K562 (cell line): ENCODE data around the gene EXOC4. TPM values are rescaled to one million over a fixed set of nuclear protein-coding genes. Genes with fewer than 3 reads are reported as not detected.
"Not testable (repeated sequence)": the region's sequence is repeated elsewhere in the genome, so short reads cannot be mapped to it uniquely, and the experiment has no call there.

Experiments used
- ATAC-seq: fragments of 200-7000 bp; cut with Tn5 transposase; 3 replicates; pipeline ENCODE4 v1.9.1; 2020; ENCODE audit warnings: moderate library complexity
- BruUV-seq: library from RNA; stranded (reverse); fragments of 400-500 nt; replicated peaks from 2 replicates; lab custom pipeline; 2021; lab: Mats Ljungman, UMichigan
- CTCF ChIA-PET: fragments of 300-600 bp; formaldehyde crosslinking; extraction: SDS; loops from one replicate; lab custom pipeline; 2021; ENCODE audit warnings: low intra/inter-chr PET ratio; lab: Yijun Ruan, JAX
- POLR2A ChIA-PET: fragments of 300-600, 350-650 bp; sonication (Branson Sonifier 250); formaldehyde crosslinking; extraction: SDS; loops from one replicate; lab custom pipeline; 2021; ENCODE audit warnings: antibody characterized with exemption, inconsistent platforms; lab: Yijun Ruan, JAX
- DNase-seq, 4 experiments: peaks; one replicate each; pipeline versions ENCODE4 v3.0.0 to v3.0.0-alpha.2; 2011 to 2018; ENCODE audit warnings: low spot score in 3 of 4, mixed read lengths in 3 of 4; ENCODE audit errors: extremely low read depth in 1 of 4
- FAIRE-seq: peaks from 2 replicates; lab custom pipeline; 2011; peaks lifted over from hg19 to GRCh38; lab: Jason Lieb, UNC
- H2AFZ ChIP-seq: 2 replicates; pipeline ENCODE4 v1.6.0; 2011; ENCODE audit warnings: low read depth, low read length, control low read depth, inconsistent platforms
- H3K27ac ChIP-seq: fragments of 200-600 bp; 3 replicates; pipeline ENCODE4 v1.8.0; 2011; ENCODE audit warnings: low read depth, mild to moderate bottlenecking, control low read depth, inconsistent platforms, low read length, moderate library complexity, mixed read lengths; ENCODE audit errors: extremely low read depth
- H3K27me3 ChIP-seq, 2 experiments: fragments of 300-600 bp in 1 of 2; 2 replicates in 1 of 2; 3 replicates in 1 of 2; pipeline versions ENCODE4 v1.6.0 to v1.8.0; 2011; ENCODE audit warnings: inconsistent platforms in 2 of 2, low read length in 2 of 2, mild to moderate bottlenecking in 1 of 2, mixed read lengths in 1 of 2, moderate library complexity in 1 of 2; ENCODE audit not compliant: control insufficient read depth in 2 of 2, insufficient read depth in 2 of 2
- H3K36me3 ChIP-seq: fragments of 300-600 bp; 3 replicates; pipeline ENCODE4 v1.8.0; 2011; ENCODE audit warnings: mild to moderate bottlenecking, low read length, inconsistent platforms; ENCODE audit not compliant: control insufficient read depth, insufficient read depth
- H3K4me1 ChIP-seq, 2 experiments: fragments of 200-600 bp in 1 of 2; replicated peaks in 1 of 2; 2 replicates in 1 of 2; 3 replicates in 1 of 2; pipeline versions ENCODE4 v1.5.1 to v1.8.0; 2011; ENCODE audit warnings: inconsistent platforms in 2 of 2, low read length in 2 of 2, mild to moderate bottlenecking in 1 of 2, mixed read lengths in 1 of 2, moderate library complexity in 1 of 2; ENCODE audit not compliant: control insufficient read depth in 2 of 2, insufficient read depth in 2 of 2
- H3K4me2 ChIP-seq: 2 replicates; pipeline ENCODE4 v1.6.1; 2011; ENCODE audit warnings: low read length, control low read depth, inconsistent platforms, mixed read lengths; ENCODE audit not compliant: insufficient read depth
- H3K4me3 ChIP-seq: fragments of 200-600 bp; sonication (generic), shearing (Covaris generic); 2 replicates; pipeline ENCODE4 v1.5.1; 2016; ENCODE audit warnings: control low read depth, inconsistent platforms
- H3K79me2 ChIP-seq: fragments of 200-600 bp; 3 replicates; pipeline ENCODE4 v1.8.0; 2011; ENCODE audit warnings: low read length, inconsistent platforms; ENCODE audit not compliant: control insufficient read depth, insufficient read depth
- H3K9ac ChIP-seq, 2 experiments: 2 replicates each; pipeline versions ENCODE4 v1.6.0 to v1.6.1; 2011; ENCODE audit warnings: low read depth in 2 of 2, low read length in 2 of 2, control low read depth in 1 of 2, inconsistent platforms in 1 of 2, mild to moderate bottlenecking in 1 of 2, mixed read lengths in 1 of 2; ENCODE audit not compliant: insufficient read depth in 1 of 2
- H3K9me1 ChIP-seq: one replicate; pipeline ENCODE4 v1.6.0; 2011; ENCODE audit warnings: inconsistent platforms, mild to moderate bottlenecking, low read length, moderate library complexity; ENCODE audit not compliant: control insufficient read depth, insufficient read depth
- H3K9me3 ChIP-seq: replicated peaks from 2 replicates; pipeline ENCODE4 v1.5.1; 2011; ENCODE audit warnings: low read depth, low read length, inconsistent platforms; ENCODE audit not compliant: control insufficient read depth, insufficient read depth
- H4K20me1 ChIP-seq: replicated peaks from 2 replicates; pipeline ENCODE4 v1.6.1; 2011; ENCODE audit warnings: low read length, inconsistent platforms, mixed read lengths; ENCODE audit not compliant: control insufficient read depth, insufficient read depth
- ASH1L ChIP-seq: fragments of 450-650 bp; IDR thresholded peaks from 2 replicates; pipeline ENCODE4 v1.6.1; 2018; ENCODE audit warnings: borderline replicate concordance, mild to moderate bottlenecking, low read depth; ENCODE audit not compliant: partially characterized antibody
- CC2D1A ChIP-seq: fragments of 450-650 bp; IDR thresholded peaks from 2 replicates; pipeline ENCODE4 v1.6.1; 2017; ENCODE audit warnings: mild to moderate bottlenecking
- CHAMP1 ChIP-seq: fragments of 450-650 bp; IDR thresholded peaks from 2 replicates; pipeline ENCODE4 v1.6.1; 2016; ENCODE audit warnings: mild to moderate bottlenecking
- FOS ChIP-seq: IDR thresholded peaks from 3 replicates; pipeline ENCODE4 v1.6.1; 2011; ENCODE audit not compliant: insufficient read length; ENCODE audit errors: extremely low read depth
- NFYB ChIP-seq: IDR thresholded peaks from 2 replicates; pipeline ENCODE4 v1.6.1; 2011; ENCODE audit warnings: mild to moderate bottlenecking, moderate library complexity; ENCODE audit not compliant: insufficient read length; ENCODE audit errors: extremely low read depth
- RBM25 ChIP-seq: fragments of 200-400 bp; formaldehyde crosslinking; IDR thresholded peaks from 2 replicates; pipeline ENCODE4 v1.6.1; 2018; ENCODE audit warnings: low read length, low read depth, moderate library complexity; ENCODE audit not compliant: severe bottlenecking
- WGBS: fragments of 100-300 bp; shearing (Covaris generic); methylation state at CpG from one replicate; pipeline ENCODE4 v1.1.6; 2016; ENCODE audit warnings: low coverage, mixed read lengths; ENCODE audit not compliant: insufficient coverage; ENCODE audit errors: missing lambda C conversion rate; 5-methylcytosine and 5-hydroxymethylcytosine counted together
- in situ Hi-C: fragments of 300-500 bp; cut with MboI; formaldehyde crosslinking; loops from 4 replicates; pipeline ENCODE4 v1.15.0; 2018; ENCODE audit warnings: inconsistent platforms, mixed read lengths
- intact Hi-C: fragments of 100-400 bp; cut with micrococcal nuclease; formaldehyde crosslinking; loops from 2 replicates; pipeline ENCODE4 v1.14.2; 2022
- polyA plus RNA-seq, 8 experiments: library from polyadenylated mRNA; depleted of rRNA in 4 of 8; stranded (reverse) in 5 of 8; unstranded in 3 of 8; fragments of >200 nt; fragmentation: Nextera tagmentation in 2 of 8; fragmentation: Illumina TruSeq in 1 of 8; extraction: Ambion mirVana in 2 of 8; extraction: Trizol in 1 of 8; gene quantifications; 2 replicates each; pipeline versions ENCODE4 v1.2.1 to v1.2.3, GENCODE V29; 2011 to 2014; ENCODE audit warnings: inconsistent platforms in 1 of 8, missing spikeins in 1 of 8
- total RNA-seq, 7 experiments: library from RNA; depleted of rRNA in 6 of 7; stranded (reverse); fragments of >200 nt in 6 of 7; fragmentation: Illumina TruSeq in 2 of 7; extraction: Trizol in 2 of 7; gene quantifications; 2 replicates each; pipeline versions ENCODE4 v1.2.1 to v1.2.3, GENCODE V29; 2011 to 2021; ENCODE audit warnings: low replicate concordance in 1 of 7

EXOC4 gene
- total and polyA plus RNA-seq, 9 of the 15 experiments (the other 6 are each of a cell fraction or from before 2014, with no cell fraction given) = 18.5 to 73.1 (median 46.6) TPM

GRCh38 chr7:133779538-133779937 lies 526.7 kb downstream of the EXOC4 start:
- TF ChIP-seq RBM25 (peak; percentile 38), FOS (peak; percentile 17), ASH1L (peak; percentile 71), CHAMP1 (0 out of 2 replicates have a peak, but pooled peaks have one; percentile 34), CC2D1A (peak; percentile 44; the same call in 1 of the 2 replicates), NFYB (peak; percentile 75)
- CTCF ChIA-PET, H3K79me2 ChIP-seq, H3K4me1 ChIP-seq, H4K20me1 ChIP-seq, H3K27me3 ChIP-seq, POLR2A ChIA-PET, H3K4me2 ChIP-seq, H3K27ac ChIP-seq, H3K9ac ChIP-seq, in situ Hi-C loops, DNase-seq, H2AFZ ChIP-seq, H3K9me3 ChIP-seq, ATAC-seq, H3K36me3 ChIP-seq, FAIRE-seq, H3K4me3 ChIP-seq, BruUV-seq, H3K9me1 ChIP-seq, intact Hi-C loops: not testable (repeated sequence)
- 51% methylated on average over 4 of the region's 4 CpGs for WGBS
